Measurements from ENCODE around the gene CLDN10. TPM values are rescaled to one million over a fixed set of nuclear protein-coding genes. Genes with fewer than 3 reads are reported as not detected.

The CLDN10 gene
- 47.8 TPM for polyA plus RNA-seq (2013, experiment 1 of 2)
- 46.6 TPM for polyA plus RNA-seq (2013, experiment 2 of 2)

DNA sequence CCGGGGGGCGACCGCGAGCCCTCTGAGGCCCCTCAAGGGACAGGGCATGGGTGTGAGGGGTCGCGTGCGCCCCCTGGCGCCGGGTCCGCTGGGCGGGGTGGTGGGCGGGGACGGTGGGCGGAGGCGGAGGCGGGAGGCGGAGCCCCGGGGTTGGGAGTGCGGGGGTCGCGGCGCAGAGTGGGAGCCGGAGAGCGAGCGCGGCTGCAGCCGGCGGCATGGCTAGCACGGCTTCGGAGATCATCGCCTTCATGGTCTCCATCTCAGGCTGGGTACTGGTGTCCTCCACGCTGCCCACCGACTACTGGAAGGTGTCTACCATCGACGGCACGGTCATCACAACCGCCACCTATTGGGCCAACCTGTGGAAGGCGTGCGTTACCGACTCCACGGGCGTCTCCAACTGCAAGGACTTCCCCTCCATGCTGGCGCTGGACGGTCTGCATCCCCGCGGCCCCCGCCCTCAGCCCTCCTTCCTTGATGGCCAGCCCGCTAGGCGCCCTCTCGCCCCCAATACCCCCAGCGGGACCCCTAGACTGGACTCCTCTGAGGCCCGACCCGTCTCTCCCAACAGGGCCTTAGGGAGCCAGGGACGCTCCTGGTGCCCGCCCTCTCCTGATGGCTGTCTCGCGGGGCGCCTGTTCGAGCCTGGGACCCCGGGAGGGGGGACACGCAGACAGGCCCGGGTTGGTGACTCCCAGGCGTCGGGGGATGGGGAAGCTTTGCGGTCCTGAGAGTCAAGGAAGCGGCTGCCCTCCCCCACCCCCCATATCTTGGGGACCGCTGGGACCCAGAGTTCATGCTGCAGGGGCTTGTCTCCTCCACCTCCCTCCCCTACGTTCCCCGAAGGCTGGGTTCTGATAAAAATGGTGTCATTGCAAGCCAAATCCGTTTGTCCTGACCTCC lies at the start of gene CLDN10:
Gene CLDN10 (plus strand): TSS at position 182 of the 903 bp plus-strand sequence. CDS start 34 bp downstream, at position 216.
- no peaks in the 10 kb centered on the region for H3K9me3 ChIP-seq (replicated peaks in 1 of 2; ENCODE audit: control insufficient read depth in 2 of 2, insufficient read depth in 1 of 2, low read depth in 1 of 2, low read length in 2 of 2)
- no peak within 1 kb of the TSS for H2BK5ac ChIP-seq (ENCODE audit: low read length)
- no peak within 1 kb of the TSS for H3K27ac ChIP-seq (replicated peaks; ENCODE audit: low read length)
- peak within 1 kb of the TSS; percentile 91 for H3K18ac ChIP-seq (ENCODE audit: low read length)
- no peak within 1 kb of the TSS for H3K23ac ChIP-seq (ENCODE audit: low read depth, low read length, poor library complexity)
- H4K8ac ChIP-seq (ENCODE audit: low read depth, low read length): no peak within 1 kb of the TSS
- peak within 1 kb of the TSS; percentile 35 for H2BK15ac ChIP-seq (ENCODE audit: low read length)
- peak within 1 kb of the TSS; percentile 78 for H2AFZ ChIP-seq (ENCODE audit: low read length)
- WGBS, 2 donors (ENCODE audit: extremely low coverage in 2 of 2, insufficient read length in 2 of 2, insufficient replicate concordance in 1 of 2): no CpG with 5 or more reads among the region's 70 CpGs
- H3K27me3 ChIP-seq (ENCODE audit: control insufficient read depth in 3 of 3, insufficient read depth in 3 of 3, low read depth in 1 of 3, low read length in 3 of 3): peaks cover 0 to 74% (median 7%) of the 10 kb centered on the region in 3 experiments
- H3K9ac ChIP-seq (ENCODE audit: low read depth, low read length, poor library complexity): peak within 1 kb of the TSS; percentile 87
- no peak within 1 kb of the TSS for H2BK12ac ChIP-seq (ENCODE audit: low read length)
- peaks cover 2% of the 10 kb centered on the region for H3K79me1 ChIP-seq (ENCODE audit: low read depth, low read length)
- no peak within 1 kb of the TSS for H2AK5ac ChIP-seq (ENCODE audit: low read depth, low read length)
- no peaks in the 10 kb centered on the region for H3K36me3 ChIP-seq (replicated peaks in 1 of 2; ENCODE audit: control insufficient read depth in 2 of 2, insufficient read depth in 2 of 2, low read length in 2 of 2)
- H3K4me1 ChIP-seq (ENCODE audit: control insufficient read depth in 2 of 2, insufficient read depth in 1 of 2, low read depth in 1 of 2, low read length in 2 of 2): peaks cover 0 to 2% of the 10 kb centered on the region in 2 donors
- H3K14ac ChIP-seq (ENCODE audit: low read length): peak within 1 kb of the TSS; percentile 82
- H4K91ac ChIP-seq (ENCODE audit: low read depth, low read length, poor library complexity): no peak within 1 kb of the TSS
- no peak within 1 kb of the TSS for H3K4ac ChIP-seq (ENCODE audit: low read length)
- peak within 1 kb of the TSS in 1 of 2 donors; percentile 93 for H3K4me3 ChIP-seq (ENCODE audit: low read length in 2 of 2)
- H2BK120ac ChIP-seq (ENCODE audit: low read depth, low read length): no peak within 1 kb of the TSS
- H3K4me2 ChIP-seq (ENCODE audit: insufficient read depth, low read length, poor library complexity, severe bottlenecking): peak within 1 kb of the TSS; percentile 63
- DNase-seq (ENCODE audit: low spot score): peak; percentile 77

GRCh38 chr13:95503662-95504061 lies 48.9 kb upstream of the CLDN10 start:
- Histone ChIP-seq H2BK120ac (ENCODE audit: low read depth, low read length) (no peak overlapping the region), H3K18ac (ENCODE audit: low read length) (no peak overlapping the region), H2BK15ac (ENCODE audit: low read length) (no peak overlapping the region), H3K4ac (ENCODE audit: low read length) (no peak overlapping the region), H4K91ac (ENCODE audit: low read depth, low read length, poor library complexity) (no peak overlapping the region), H3K9me3 (replicated peaks in 1 of 2; ENCODE audit: control insufficient read depth in 2 of 2, insufficient read depth in 1 of 2, low read depth in 1 of 2, low read length in 2 of 2) (no peaks in the 10 kb centered on the region), H2BK12ac (ENCODE audit: low read length) (no peak overlapping the region), H3K4me1 (ENCODE audit: control insufficient read depth in 2 of 2, insufficient read depth in 1 of 2, low read depth in 1 of 2, low read length in 2 of 2) (peaks cover 0 to 4% of the 10 kb centered on the region in 2 donors), H2AFZ (ENCODE audit: low read length) (no peak overlapping the region), H2AK5ac (ENCODE audit: low read depth, low read length) (no peak overlapping the region), H3K9ac (ENCODE audit: low read depth, low read length, poor library complexity) (no peak overlapping the region), H3K4me3 (ENCODE audit: low read length in 2 of 2) (no peak overlapping the region), H3K23ac (ENCODE audit: low read depth, low read length, poor library complexity) (no peak overlapping the region), H3K27ac (replicated peaks; ENCODE audit: low read length) (no peak overlapping the region), H4K8ac (ENCODE audit: low read depth, low read length) (no peak overlapping the region), H3K36me3 (replicated peaks in 1 of 2; ENCODE audit: control insufficient read depth in 2 of 2, insufficient read depth in 2 of 2, low read length in 2 of 2) (no peaks in the 10 kb centered on the region), H3K79me1 (ENCODE audit: low read depth, low read length) (no peaks in the 10 kb centered on the region), H3K14ac (ENCODE audit: low read length) (no peak overlapping the region), H2BK5ac (ENCODE audit: low read length) (no peak overlapping the region), H3K27me3 (ENCODE audit: control insufficient read depth in 3 of 3, insufficient read depth in 3 of 3, low read depth in 1 of 3, low read length in 3 of 3) (no peaks in the 10 kb centered on the region), H3K4me2 (ENCODE audit: insufficient read depth, low read length, poor library complexity, severe bottlenecking) (no peak overlapping the region)
- no CpG with 5 or more reads among the region's 1 CpG for WGBS, 2 donors (ENCODE audit: extremely low coverage in 2 of 2, insufficient read length in 2 of 2, insufficient replicate concordance in 1 of 2)
- no peak for DNase-seq (ENCODE audit: low spot score)

DNA sequence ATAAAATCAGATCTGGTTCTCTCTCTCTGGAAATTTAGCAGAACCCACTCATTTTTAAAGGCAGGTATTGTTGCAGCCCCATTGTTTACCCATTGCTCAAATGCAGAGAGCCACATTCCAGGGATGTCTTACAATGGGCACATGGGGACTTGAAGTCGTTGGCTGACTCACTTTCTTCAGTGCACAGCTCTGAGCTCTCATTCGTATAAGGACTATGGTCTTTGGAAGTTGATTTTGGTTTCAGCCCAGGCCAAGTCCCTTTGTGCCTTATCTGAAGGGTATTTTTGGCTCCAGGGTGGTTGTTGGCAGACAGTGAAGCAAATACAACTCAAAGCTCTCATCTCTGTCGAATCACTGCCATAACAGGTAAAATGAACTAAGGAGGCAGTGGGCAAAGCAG lies 47.3 kb upstream of the CLDN10 start:
- H2AK5ac ChIP-seq (ENCODE audit: low read depth, low read length): no peak overlapping the region
- no peak overlapping the region for H2AFZ ChIP-seq (ENCODE audit: low read length)
- H2BK120ac ChIP-seq (ENCODE audit: low read depth, low read length): no peak overlapping the region
- no peak for DNase-seq (ENCODE audit: low spot score)
- no peak overlapping the region for H4K91ac ChIP-seq (ENCODE audit: low read depth, low read length, poor library complexity)
- H2BK12ac ChIP-seq (ENCODE audit: low read length): no peak overlapping the region
- no peak overlapping the region for H2BK5ac ChIP-seq (ENCODE audit: low read length)
- peak overlapping the region; percentile 40 for H3K27ac ChIP-seq (replicated peaks; ENCODE audit: low read length)
- H3K36me3 ChIP-seq (replicated peaks in 1 of 2; ENCODE audit: control insufficient read depth in 2 of 2, insufficient read depth in 2 of 2, low read length in 2 of 2): no peaks in the 10 kb centered on the region
- H3K9me3 ChIP-seq (replicated peaks in 1 of 2; ENCODE audit: control insufficient read depth in 2 of 2, insufficient read depth in 1 of 2, low read depth in 1 of 2, low read length in 2 of 2): no peaks in the 10 kb centered on the region
- H3K79me1 ChIP-seq (ENCODE audit: low read depth, low read length): no peaks in the 10 kb centered on the region
- no peak overlapping the region for H3K4me2 ChIP-seq (ENCODE audit: insufficient read depth, low read length, poor library complexity, severe bottlenecking)
- no peak overlapping the region for H3K4me3 ChIP-seq (ENCODE audit: low read length in 2 of 2)
- H3K23ac ChIP-seq (ENCODE audit: low read depth, low read length, poor library complexity): no peak overlapping the region
- H3K18ac ChIP-seq (ENCODE audit: low read length): no peak overlapping the region
- H3K4ac ChIP-seq (ENCODE audit: low read length): no peak overlapping the region
- peaks cover 0 to 5% (median 0%) of the 10 kb centered on the region in 3 experiments for H3K27me3 ChIP-seq (ENCODE audit: control insufficient read depth in 3 of 3, insufficient read depth in 3 of 3, low read depth in 1 of 3, low read length in 3 of 3)
- peaks cover 0 to 4% of the 10 kb centered on the region in 2 donors for H3K4me1 ChIP-seq (ENCODE audit: control insufficient read depth in 2 of 2, insufficient read depth in 1 of 2, low read depth in 1 of 2, low read length in 2 of 2)
- no peak overlapping the region for H4K8ac ChIP-seq (ENCODE audit: low read depth, low read length)
- H3K9ac ChIP-seq (ENCODE audit: low read depth, low read length, poor library complexity): no peak overlapping the region
- no CpG with 5 or more reads among the region's 3 CpGs for WGBS, 2 donors (ENCODE audit: extremely low coverage in 2 of 2, insufficient read length in 2 of 2, insufficient replicate concordance in 1 of 2)
- H2BK15ac ChIP-seq (ENCODE audit: low read length): no peak overlapping the region
- no peak overlapping the region for H3K14ac ChIP-seq (ENCODE audit: low read length)

DNA sequence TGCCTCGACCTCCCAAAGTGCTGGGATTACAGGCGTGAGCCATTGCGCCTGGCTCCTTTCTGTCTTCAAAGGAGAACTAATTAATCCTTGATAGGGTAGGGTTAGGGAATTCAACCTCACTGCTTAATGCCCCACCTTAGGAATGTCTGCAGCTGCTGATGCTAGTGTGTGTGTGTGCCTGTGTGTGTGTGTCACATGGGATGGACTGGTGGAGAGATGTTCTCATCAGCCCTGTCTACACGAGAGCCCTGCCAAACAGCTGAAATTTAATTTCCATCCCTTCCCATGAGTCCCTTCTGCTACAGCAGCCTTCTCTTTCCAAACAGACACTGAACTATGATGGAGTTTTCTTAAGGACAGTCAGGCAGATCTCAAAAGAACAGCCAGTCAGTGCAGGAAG lies 46.5 kb upstream of the CLDN10 start:
- DNase-seq (ENCODE audit: low spot score): no peak
- no peaks in the 10 kb centered on the region for H3K79me1 ChIP-seq (ENCODE audit: low read depth, low read length)
- H4K91ac ChIP-seq (ENCODE audit: low read depth, low read length, poor library complexity): no peak overlapping the region
- WGBS, 2 donors (ENCODE audit: extremely low coverage in 2 of 2, insufficient read length in 2 of 2, insufficient replicate concordance in 1 of 2): no CpG with 5 or more reads among the region's 4 CpGs
- no peak overlapping the region for H3K27ac ChIP-seq (replicated peaks; ENCODE audit: low read length)
- no peak overlapping the region for H2BK5ac ChIP-seq (ENCODE audit: low read length)
- H3K9ac ChIP-seq (ENCODE audit: low read depth, low read length, poor library complexity): no peak overlapping the region
- H4K8ac ChIP-seq (ENCODE audit: low read depth, low read length): no peak overlapping the region
- no peak overlapping the region for H2AFZ ChIP-seq (ENCODE audit: low read length)
- no peak overlapping the region for H3K4me3 ChIP-seq (ENCODE audit: low read length in 2 of 2)
- no peak overlapping the region for H2AK5ac ChIP-seq (ENCODE audit: low read depth, low read length)
- H3K4me2 ChIP-seq (ENCODE audit: insufficient read depth, low read length, poor library complexity, severe bottlenecking): no peak overlapping the region
- H3K36me3 ChIP-seq (replicated peaks in 1 of 2; ENCODE audit: control insufficient read depth in 2 of 2, insufficient read depth in 2 of 2, low read length in 2 of 2): no peaks in the 10 kb centered on the region
- H2BK120ac ChIP-seq (ENCODE audit: low read depth, low read length): no peak overlapping the region
- H2BK15ac ChIP-seq (ENCODE audit: low read length): no peak overlapping the region
- H3K4me1 ChIP-seq (ENCODE audit: control insufficient read depth in 2 of 2, insufficient read depth in 1 of 2, low read depth in 1 of 2, low read length in 2 of 2): peaks cover 0 to 4% of the 10 kb centered on the region in 2 donors
- H3K27me3 ChIP-seq (ENCODE audit: control insufficient read depth in 3 of 3, insufficient read depth in 3 of 3, low read depth in 1 of 3, low read length in 3 of 3): peaks cover 0 to 5% (median 0%) of the 10 kb centered on the region in 3 experiments
- no peaks in the 10 kb centered on the region for H3K9me3 ChIP-seq (replicated peaks in 1 of 2; ENCODE audit: control insufficient read depth in 2 of 2, insufficient read depth in 1 of 2, low read depth in 1 of 2, low read length in 2 of 2)
- H3K23ac ChIP-seq (ENCODE audit: low read depth, low read length, poor library complexity): no peak overlapping the region
- no peak overlapping the region for H3K18ac ChIP-seq (ENCODE audit: low read length)
- no peak overlapping the region for H3K14ac ChIP-seq (ENCODE audit: low read length)
- H2BK12ac ChIP-seq (ENCODE audit: low read length): no peak overlapping the region
- no peak overlapping the region for H3K4ac ChIP-seq (ENCODE audit: low read length)

Data from neuronal stem cell (in vitro differentiated cells).